ENCODE results near the gene CAMK2G.
"Not testable (repeated sequence)": the region's sequence is repeated elsewhere in the genome, so short reads cannot be mapped to it uniquely, and the experiment has no call there.

The CAMK2G gene

DNA sequence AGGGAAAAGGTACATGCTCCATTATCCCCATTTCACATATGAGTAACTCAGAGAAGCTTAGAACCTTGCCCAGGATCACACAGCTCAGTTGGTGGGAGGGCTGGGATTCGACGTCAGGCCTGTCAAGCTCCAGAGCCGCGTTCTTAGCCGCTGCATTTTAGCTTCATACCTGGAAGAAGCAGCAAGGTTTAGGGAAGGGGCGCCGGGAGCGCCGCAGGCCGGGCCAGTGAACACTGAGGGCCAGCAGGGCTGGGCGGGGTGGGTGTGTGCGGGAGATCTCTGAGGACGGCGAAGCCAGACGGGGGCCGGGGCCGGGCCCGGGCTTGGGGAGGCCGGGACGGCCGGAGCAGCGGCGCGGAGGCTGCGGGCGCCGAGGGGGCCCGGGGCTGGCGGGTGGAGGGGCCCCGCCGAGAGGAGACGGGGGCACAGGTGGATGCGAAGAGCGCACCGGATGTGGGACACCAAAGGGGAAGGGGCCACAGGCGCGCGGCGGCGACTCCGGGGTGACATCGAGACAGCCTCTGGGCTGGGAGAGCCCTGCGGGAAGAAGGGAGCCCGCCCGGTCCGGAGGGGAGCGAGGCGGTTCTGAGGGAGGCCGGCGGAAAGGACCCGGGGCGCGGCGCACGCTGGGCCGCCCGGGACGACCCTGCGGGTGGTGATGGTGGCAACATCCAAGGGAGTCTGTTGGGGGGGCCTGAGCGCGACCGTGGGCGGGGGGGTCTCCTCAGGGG, 63.5 kb downstream of the CAMK2G start:
- peak; percentile 44 for DNase-seq (ENCODE audit: low read depth)

DNA sequence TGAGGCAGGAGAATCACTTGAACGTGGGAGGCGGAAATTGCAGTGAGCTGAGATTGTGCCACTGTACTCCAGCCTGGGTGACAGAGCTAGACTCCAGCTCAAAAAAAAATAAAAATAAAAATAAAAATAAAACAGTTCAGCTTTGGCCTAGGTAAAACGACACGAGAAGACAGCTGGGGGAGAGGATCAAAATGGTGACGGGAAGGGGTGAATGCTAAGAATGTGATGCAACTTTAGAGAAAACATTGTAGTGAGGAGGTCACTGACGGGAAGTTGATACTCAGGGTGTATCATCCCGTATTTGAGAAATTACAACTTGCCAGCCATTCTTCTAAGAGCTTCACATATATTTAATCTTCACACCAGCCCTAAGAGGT, 64.0 kb downstream of the CAMK2G start:
- no peak for DNase-seq (ENCODE audit: low read depth)

DNA sequence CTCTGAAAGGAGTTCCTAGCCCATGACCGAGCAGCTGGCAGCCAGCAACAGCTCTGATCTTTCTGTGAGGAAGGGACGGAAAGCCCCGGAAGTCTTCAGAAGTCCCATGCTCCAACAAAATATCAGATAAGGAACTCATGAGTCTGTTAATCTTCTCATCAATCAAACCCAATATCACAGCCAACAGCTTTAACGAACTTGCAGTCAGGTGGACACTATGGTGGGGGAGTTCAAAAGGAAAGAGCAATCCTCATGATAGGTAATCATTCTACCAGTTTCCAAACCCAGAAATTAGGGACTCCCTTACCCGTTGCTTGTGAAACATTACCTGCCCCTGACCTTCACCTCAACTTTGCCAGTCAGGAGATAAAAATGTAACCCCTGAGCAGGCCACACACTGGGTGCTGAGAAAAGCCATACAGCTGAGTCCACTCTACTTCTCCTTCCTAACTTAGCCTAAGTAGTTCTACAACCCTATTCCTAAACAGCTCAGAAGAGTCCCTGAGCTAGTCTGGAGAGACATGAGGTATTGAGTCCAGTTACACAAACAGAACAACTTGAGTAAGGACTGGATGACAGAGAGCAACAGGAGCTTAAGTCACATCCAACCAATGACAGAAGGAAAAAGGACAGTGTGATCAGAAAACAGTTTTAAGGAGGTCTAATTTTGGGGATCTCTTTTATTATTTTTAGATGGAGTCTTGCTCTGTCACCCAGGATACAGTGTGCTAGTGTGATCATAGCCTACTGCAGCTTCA, 65.1 kb downstream of the CAMK2G start:
- no peak for DNase-seq (ENCODE audit: low read depth)

DNA sequence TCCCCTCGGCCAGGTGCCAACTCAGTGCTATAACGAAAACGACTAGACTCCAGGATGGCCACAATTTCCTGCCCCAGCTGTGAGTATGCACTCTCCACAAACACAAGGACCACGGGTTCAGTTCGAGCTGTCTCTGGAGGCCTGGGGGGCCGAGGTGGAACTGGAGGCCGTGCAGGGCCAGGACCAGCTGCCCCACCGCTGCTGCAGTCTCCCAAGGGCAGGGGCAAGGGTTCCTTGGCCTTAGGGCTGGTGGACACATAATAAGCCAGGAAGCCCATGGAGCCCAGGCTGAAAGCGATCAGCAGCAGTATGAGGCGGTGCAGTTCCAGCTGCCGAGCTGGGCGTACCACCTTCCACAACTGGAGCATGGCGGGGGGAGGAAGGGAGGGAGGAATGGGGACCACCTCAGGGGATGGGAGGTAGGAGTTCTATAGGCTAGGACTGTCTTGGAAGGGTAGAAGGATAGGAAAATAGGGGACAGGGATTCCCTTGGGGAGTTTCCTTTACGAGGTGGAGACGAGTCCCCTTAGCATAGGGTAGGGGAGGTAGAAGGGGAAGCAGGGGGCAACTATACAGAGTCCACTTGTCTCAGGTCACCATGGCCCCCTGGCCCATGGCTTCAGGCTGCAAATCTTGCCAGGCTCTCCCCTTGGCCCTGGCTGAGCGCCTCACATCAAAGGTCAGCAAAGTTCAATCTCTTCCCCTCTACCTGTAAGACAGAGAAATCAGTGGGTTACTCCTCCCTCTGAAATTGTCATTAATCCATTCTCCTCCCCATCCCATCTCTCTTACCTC, 66.1 kb downstream of the CAMK2G start:
- no peak for DNase-seq (ENCODE audit: low read depth)

GRCh38 chr10:73807471-73807870, 66.9 kb downstream of the CAMK2G start:
- no peak for DNase-seq (ENCODE audit: low read depth)

GRCh38 chr10:73806176-73806950, 68.0 kb downstream of the CAMK2G start:
- no peak for DNase-seq (ENCODE audit: low read depth)

- DNase-seq (ENCODE audit: low read depth): no peak
Observed at GRCh38 chr10:73803680-73804286, 70.6 kb downstream of the CAMK2G start.

GRCh38 chr10:73802276-73802991, 71.9 kb downstream of the CAMK2G start:
- DNase-seq (ENCODE audit: low read depth): no peak

DNA sequence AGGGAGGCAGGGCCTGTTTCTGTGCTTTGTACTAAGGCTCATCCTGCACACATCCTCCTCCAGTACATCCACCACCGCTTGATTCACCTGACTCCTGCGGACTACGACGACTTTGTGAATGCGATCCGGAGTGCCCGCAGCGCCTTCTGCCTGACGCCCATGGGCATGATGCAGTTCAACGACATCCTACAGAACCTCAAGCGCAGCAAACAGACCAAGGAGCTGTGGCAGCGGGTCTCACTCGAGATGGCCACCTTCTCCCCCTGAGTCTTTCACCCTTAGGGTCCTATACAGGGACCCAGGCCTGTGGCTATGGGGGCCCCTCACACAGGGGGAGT, 73.1 kb downstream of the CAMK2G start:
- no peak for DNase-seq (ENCODE audit: low read depth)

GRCh38 chr10:73800560-73801252, 73.6 kb downstream of the CAMK2G start:
- no peak for DNase-seq (ENCODE audit: low read depth)

DNA sequence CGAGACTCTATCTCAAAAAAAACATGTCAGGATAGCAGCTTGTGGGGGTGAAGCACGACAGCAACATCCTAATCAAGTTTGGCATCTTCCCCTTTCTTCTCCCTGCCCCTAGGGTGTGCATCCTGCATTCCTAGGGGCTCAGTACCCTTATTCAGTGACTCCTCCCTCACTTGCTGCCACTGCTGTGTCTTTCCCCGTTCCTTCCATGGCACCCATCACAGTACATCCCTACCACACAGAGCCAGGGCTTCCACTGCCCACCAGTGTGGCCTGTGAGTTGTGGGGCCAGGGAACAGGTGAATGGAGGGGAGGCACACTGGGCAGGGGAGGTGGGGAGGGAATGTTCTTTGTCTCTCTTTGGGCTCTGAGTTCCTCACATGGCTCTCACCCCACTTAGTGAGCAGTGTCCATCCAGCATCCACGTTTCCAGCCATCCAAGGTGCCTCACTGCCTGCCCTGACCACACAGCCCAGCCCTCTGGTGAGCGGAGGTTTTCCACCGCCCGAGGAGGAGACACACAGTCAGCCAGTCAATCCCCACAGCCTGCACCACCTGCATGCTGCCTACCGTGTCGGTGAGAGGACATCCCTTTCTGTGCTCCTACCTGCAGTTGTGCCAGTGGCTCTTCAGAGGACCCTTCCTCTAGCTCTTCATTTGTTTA, 74.3 kb downstream of the CAMK2G start:
- no peak for DNase-seq (ENCODE audit: low read depth)

GRCh38 chr10:73798927-73799560, 75.3 kb downstream of the CAMK2G start:
- DNase-seq (ENCODE audit: low read depth): no peak

DNA sequence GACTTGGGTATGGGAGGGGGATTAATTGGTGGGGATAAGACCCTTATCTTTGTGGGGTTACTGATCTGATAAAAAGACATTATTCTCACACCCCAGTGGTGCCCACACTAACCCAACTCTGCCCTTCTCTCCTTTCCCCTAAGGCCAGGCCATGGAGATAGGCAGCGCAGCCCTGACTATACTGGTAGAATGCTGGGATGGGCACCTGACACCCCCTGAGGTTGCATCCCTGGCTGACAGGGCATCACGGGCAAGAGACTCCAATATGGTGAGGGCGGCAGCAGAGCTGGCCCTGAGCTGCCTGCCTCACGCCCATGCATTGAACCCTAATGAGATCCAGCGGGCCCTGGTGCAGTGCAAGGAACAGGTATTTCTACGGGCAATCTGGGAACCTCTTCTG, 76.3 kb downstream of the CAMK2G start:
- DNase-seq (ENCODE audit: low read depth): no peak

DNA sequence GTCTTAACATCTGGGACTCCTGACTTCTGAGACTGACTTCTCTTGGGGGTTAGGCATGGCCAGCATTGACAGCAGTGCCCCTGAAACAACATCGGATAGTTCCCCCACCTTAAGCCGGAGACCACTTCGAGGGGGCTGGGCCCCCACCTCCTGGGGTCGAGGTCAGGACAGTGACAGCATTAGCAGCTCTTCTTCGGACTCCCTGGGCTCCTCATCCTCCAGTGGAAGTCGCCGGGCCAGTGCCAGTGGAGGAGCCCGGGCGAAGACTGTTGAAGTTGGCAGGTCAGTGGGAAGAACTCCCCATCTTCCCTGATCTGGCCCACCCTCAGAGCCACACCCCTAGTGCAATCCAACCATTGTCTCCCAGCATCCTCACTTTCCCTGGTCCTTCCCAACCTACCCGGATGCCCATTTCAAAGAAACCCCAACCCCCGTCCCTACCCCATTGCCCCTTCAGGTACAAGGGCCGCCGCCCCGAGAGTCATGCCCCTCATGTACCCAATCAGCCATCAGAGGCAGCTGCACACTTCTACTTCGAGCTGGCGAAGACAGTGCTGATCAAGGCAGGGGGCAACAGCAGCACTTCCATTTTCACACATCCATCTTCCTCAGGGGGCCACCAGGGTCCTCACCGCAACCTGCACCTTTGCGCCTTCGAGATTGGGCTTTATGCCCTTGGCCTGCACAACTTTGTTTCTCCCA, 76.9 kb downstream of the CAMK2G start:
- DNase-seq (ENCODE audit: low read depth): no peak

DNA sequence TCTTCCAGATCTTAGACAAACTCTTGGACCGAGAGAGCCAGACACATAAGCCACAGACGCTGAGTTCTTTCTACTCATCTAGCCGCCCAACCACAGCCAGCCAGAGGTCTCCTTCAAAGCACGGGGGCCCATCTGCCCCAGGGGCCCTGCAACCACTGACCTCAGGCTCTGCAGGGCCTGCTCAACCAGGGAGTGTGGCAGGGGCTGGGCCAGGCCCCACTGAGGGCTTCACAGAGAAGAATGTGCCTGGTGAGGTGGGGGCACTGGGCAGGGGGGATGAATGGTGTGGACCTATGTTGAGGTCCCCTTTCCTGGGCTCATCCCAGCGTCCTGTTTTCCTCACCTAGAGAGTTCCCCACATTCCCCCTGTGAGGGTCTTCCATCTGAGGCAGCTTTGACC, 77.6 kb downstream of the CAMK2G start:
- DNase-seq (ENCODE audit: low read depth): no peak

GRCh38 chr10:73796035-73796434, 78.3 kb downstream of the CAMK2G start:
- DNase-seq (ENCODE audit: low read depth): not testable (repeated sequence)

- DNase-seq (ENCODE audit: low read depth): not testable (repeated sequence)
Observed at GRCh38 chr10:73795491-73795890, 78.9 kb downstream of the CAMK2G start.

GRCh38 chr10:73793456-73793855, 80.9 kb downstream of the CAMK2G start:
- DNase-seq (ENCODE audit: low read depth): no peak

- DNase-seq (ENCODE audit: low read depth): no peak
Observed at GRCh38 chr10:73791871-73792400, 82.4 kb downstream of the CAMK2G start.
